ENCODE data around the gene MET.

DNA sequence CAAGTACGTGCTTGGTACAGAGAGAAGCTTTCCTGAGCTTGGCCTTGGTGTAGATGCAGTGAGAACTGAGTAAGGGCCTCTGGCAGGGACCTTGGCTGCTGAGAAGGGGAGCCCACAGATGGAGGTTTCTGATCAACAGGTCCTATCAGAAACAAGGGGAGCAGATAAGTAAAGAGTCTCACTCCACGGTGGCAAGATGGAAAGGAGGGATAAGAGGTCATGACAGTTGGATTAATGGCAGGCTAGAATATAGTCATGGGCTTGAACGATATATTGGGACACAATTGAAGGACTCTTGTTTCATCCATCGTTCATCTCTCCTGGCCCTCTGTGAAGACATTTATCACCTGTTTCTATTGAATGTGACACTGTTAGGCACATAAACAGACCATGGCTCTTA, 41.5 kb downstream of the MET start:
- TF ChIP-seq SUZ12 (IDR thresholded peaks at IDR 0.05; ENCODE audit: extremely low read depth, insufficient read depth, insufficient read length) (no peak), ZNF274 (IDR thresholded peaks at IDR 0.05; ENCODE audit: low read depth, low read length) (no peak), YY1 (IDR thresholded peaks at IDR 0.05; ENCODE audit: insufficient read depth, insufficient read length) (no peak)

Measured in NT2/D1 (cell line).